ENCODE data around the gene SQSTM1. TPM values are rescaled to one million over a fixed set of nuclear protein-coding genes. Genes with fewer than 3 reads are reported as not detected.

Gene SQSTM1
- total and polyA plus RNA-seq, 2 of the 8 experiments (the other 6 are each of a cell fraction or from before 2014, with no cell fraction given) = 78.6 to 110 TPM

DNA sequence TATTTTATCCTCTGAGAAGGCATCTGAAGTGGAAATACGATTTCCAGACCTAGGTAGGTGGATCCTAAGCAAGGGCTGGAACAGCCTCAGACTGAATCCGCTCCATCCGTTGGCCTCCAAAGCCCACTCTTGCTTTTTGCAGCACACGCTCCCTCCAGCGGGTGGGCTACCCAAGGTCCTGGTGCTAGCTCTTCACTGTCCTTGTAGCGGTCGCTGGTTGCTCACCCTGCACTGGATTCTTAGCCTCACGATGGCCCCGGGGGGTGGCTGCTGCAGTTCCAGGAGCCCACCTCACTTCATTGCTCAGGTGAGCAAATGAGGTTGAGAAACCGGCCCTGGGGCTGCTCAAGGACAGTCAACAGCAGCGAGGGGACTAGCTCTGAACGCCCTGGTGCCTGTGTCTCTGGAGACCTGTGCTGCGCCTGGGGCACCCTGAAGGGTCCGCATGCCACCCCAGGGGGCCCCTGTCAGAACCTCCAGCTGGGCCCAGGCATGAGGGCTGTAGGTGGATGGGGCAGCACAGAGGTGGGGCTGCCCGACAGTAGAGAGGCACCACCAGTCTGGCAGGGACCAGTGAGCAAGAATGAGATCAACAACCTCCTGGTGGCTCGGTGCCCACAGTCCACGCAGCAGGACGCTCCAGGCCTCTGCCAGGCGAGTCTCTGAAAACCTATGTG is 18.4 kb upstream of the SQSTM1 start:
- H3K14ac ChIP-seq (ENCODE audit: insufficient read length) = no peak overlapping the region
- H3K79me2 ChIP-seq (ENCODE audit: control insufficient read depth in 1 of 2, insufficient read depth in 2 of 2, low read length in 2 of 2) = peaks cover 0 to 22% of the 10 kb centered on the region in 2 experiments; a peak in 2 of 4 replicates
- no peak overlapping the region for H3K23ac ChIP-seq (ENCODE audit: insufficient read length)
- no peak overlapping the region for H2BK120ac ChIP-seq (replicated peaks; ENCODE audit: low read depth, low read length)
- H3K4ac ChIP-seq (replicated peaks; ENCODE audit: insufficient read length, low read depth, low read length) = peak overlapping the region; percentile 53
- DNase-seq (ENCODE audit: low read depth in 1 of 2, low spot score in 2 of 2) = no peak
- ChIA-PET CTCF (ENCODE audit: partially characterized antibody) (interaction anchor here (0.6 to 3.9 kb wide), 30 partner anchors 9 to 201 kb away, joined by 3 to 23 read pairs (median 5); partner anchors contain the start of genes MAML1 and SQSTM1), POLR2A (ENCODE audit: partially characterized antibody) (interaction anchor here (0.6 to 16.9 kb wide), 8 partner anchors 14 to 181 kb away, joined by 3 to 207 read pairs (median 4); partner anchors contain the start of genes MAML1 and SQSTM1)
- H3K56ac ChIP-seq (replicated peaks; ENCODE audit: insufficient read length, low read depth, low read length) = no peak overlapping the region
- peaks cover 12 to 29% (median 24%) of the 10 kb centered on the region in 4 experiments for H3K36me3 ChIP-seq (ENCODE audit: control insufficient read depth in 2 of 4, insufficient read depth in 4 of 4, low read length in 3 of 4)
- FAIRE-seq = no peak
- peaks cover 10% of the 10 kb centered on the region; the same call in 1 of the 2 replicates for H3K23me2 ChIP-seq (ENCODE audit: low read depth, low read length)
- peak overlapping the region in 1 of 4 experiments; percentile 42; a peak in 1 of 8 replicates for H3K4me3 ChIP-seq (ENCODE audit: extremely low read depth in 1 of 4, insufficient read depth in 2 of 4, low read depth in 3 of 4, low read length in 4 of 4)
- no peak overlapping the region for H2BK5ac ChIP-seq (ENCODE audit: low read depth, low read length)
- peak overlapping the region; percentile 35; the same call in 1 of the 2 replicates for H4K8ac ChIP-seq (ENCODE audit: extremely low read depth, insufficient read depth, low read length)
- no peak overlapping the region for H2BK20ac ChIP-seq (ENCODE audit: low read length)
- H3K4me2 ChIP-seq (ENCODE audit: insufficient read depth in 1 of 2, low read depth in 2 of 2, low read length in 2 of 2) = peak overlapping the region; percentile 52 to 59; a peak in 3 of 4 replicates
- no peaks in the 10 kb centered on the region for H3K27me3 ChIP-seq (replicated peaks in 1 of 4; ENCODE audit: control insufficient read depth in 3 of 4, extremely low read depth in 1 of 4, insufficient read depth in 3 of 4, low read length in 3 of 4)
- peak overlapping the region; percentile 17; the same call in 1 of the 2 replicates for H2BK12ac ChIP-seq (ENCODE audit: low read depth, low read length)
- peaks cover 0 to 32% (median 30%) of the 10 kb centered on the region in 4 experiments; a peak in 6 of 7 replicates for H3K4me1 ChIP-seq (replicated peaks in 1 of 4; ENCODE audit: control insufficient read depth in 3 of 4, insufficient read depth in 4 of 4, low read length in 3 of 4)
- H3K27ac ChIP-seq (ENCODE audit: low read depth, low read length) = no peak overlapping the region
- no peak overlapping the region for H4K91ac ChIP-seq (replicated peaks; ENCODE audit: insufficient read length, low read length)
- no peak overlapping the region; the same call in 1 of the 2 replicates for H3K18ac ChIP-seq (ENCODE audit: extremely low read depth, low read length)
- H2AK5ac ChIP-seq (ENCODE audit: low read depth, low read length) = no peak overlapping the region
- WGBS, 2 experiments (ENCODE audit: extremely low coverage in 1 of 2, insufficient coverage in 1 of 2, insufficient read length in 1 of 2, insufficient replicate concordance in 2 of 2, low coverage in 1 of 2, low lambda C conversion rate in 2 of 2, missing lambda C conversion rate in 1 of 2) = 90% methylated on average over 19 of the region's 19 CpGs; no CpG with 5 or more reads in 1 of the 2 experiments
- no peaks in the 10 kb centered on the region for H3K9me3 ChIP-seq (ENCODE audit: insufficient read depth in 2 of 2, low read depth in 1 of 2, low read length in 1 of 2)
- H2AFZ ChIP-seq (ENCODE audit: low read length) = no peak overlapping the region
- H3K9ac ChIP-seq (replicated peaks in 1 of 4; ENCODE audit: extremely low read depth in 1 of 4, low read depth in 3 of 4, low read length in 3 of 4) = no peak overlapping the region
- H2BK15ac ChIP-seq (ENCODE audit: low read length) = no peak overlapping the region
- peaks cover 8 to 29% of the 10 kb centered on the region in 2 experiments for H4K20me1 ChIP-seq (replicated peaks in 1 of 2; ENCODE audit: control insufficient read depth in 1 of 2, insufficient read depth in 2 of 2, low read length in 2 of 2)
- H4K5ac ChIP-seq (ENCODE audit: insufficient read length, low read depth, low read length) = no peak overlapping the region
- peaks cover 11% of the 10 kb centered on the region for H3K79me1 ChIP-seq (ENCODE audit: low read depth, low read length)
- TF ChIP-seq CREB1 (IDR thresholded peaks at IDR 0.05) (no peak), MAFK (IDR thresholded peaks at IDR 0.05; ENCODE audit: low read depth, low read length) (no peak), RBBP5 (IDR thresholded peaks at IDR 0.05; ENCODE audit: borderline replicate concordance, low read depth, low read length) (no peak), NANOG (IDR thresholded peaks at IDR 0.05; ENCODE audit: insufficient read depth, low read depth, low read length, poor library complexity, severe bottlenecking) (no peak), CBX8 (IDR thresholded peaks at IDR 0.05; ENCODE audit: borderline replicate concordance, low read depth, low read length) (no peak), SIN3A (conservative IDR thresholded peaks at IDR 0.05 in 1 of 2, IDR thresholded peaks at IDR 0.05 in 1 of 2; ENCODE audit: low read depth in 1 of 2, low read length in 2 of 2) (no peak), HDAC2 (IDR thresholded peaks at IDR 0.05; ENCODE audit: borderline replicate concordance in 1 of 2, low read depth in 2 of 2, low read length in 2 of 2) (no peak), RXRA (IDR thresholded peaks at IDR 0.05; ENCODE audit: insufficient read depth, low read depth, low read length) (no peak)

Measured in H1 (cell line).